ENCODE results near the gene PPP1CA. TPM values are rescaled to one million over a fixed set of nuclear protein-coding genes. Genes with fewer than 3 reads are reported as not detected.

PPP1CA gene
- total RNA-seq, 1 donor from 2014 or later = 217 TPM

- DNase-seq (ENCODE audit: low read depth in 2 of 2) = peak; percentile 96
These were observed 48.2 kb downstream of the PPP1CA start, which contains the start of gene POLD4 for GRCh38 chr11:67353317-67354074. POLD4 (minus strand) TSS chr11:67353546; CDS start chr11:67353399, 147 bp downstream.

- DNase-seq (ENCODE audit: low read depth in 2 of 2) = no peak
These were observed 48.9 kb downstream of the PPP1CA start for GRCh38 chr11:67352546-67353316.

- peak; percentile 62 to 82 for DNase-seq (ENCODE audit: low read depth in 2 of 2)
These were observed 50.2 kb downstream of the PPP1CA start for GRCh38 chr11:67351275-67352005.

- no peak for DNase-seq (ENCODE audit: low read depth in 2 of 2)
These were observed 51.7 kb downstream of the PPP1CA start for GRCh38 chr11:67349928-67350465.

GRCh38 chr11:67349457-67349856, 52.2 kb downstream of the PPP1CA start:
- DNase-seq (ENCODE audit: low read depth in 2 of 2) = no peak

GRCh38 chr11:67349036-67349435, 52.6 kb downstream of the PPP1CA start:
- DNase-seq (ENCODE audit: low read depth in 2 of 2) = no peak

Other genes starting within 250 kb of the PPP1CA start
- gene GRK2, start 135.4 kb downstream of the PPP1CA start, total RNA-seq = 28.8 and 29.6 TPM in 2 replicates
- gene ANKRD13D, start 112.6 kb downstream of the PPP1CA start, total RNA-seq = 17.2 and 30.2 TPM in 2 replicates
- gene SSH3, start 98.3 kb downstream of the PPP1CA start, total RNA-seq = 7.2 and 7.3 TPM in 2 replicates
- 27.7 and 33.5 TPM in 2 replicates for gene POLD4, start 48.3 kb downstream of the PPP1CA start, total RNA-seq
- 1.2 and 1.5 TPM in 2 replicates for gene CLCF1, start 28.3 kb downstream of the PPP1CA start, total RNA-seq
- gene RAD9A, start 9.9 kb downstream of the PPP1CA start, total RNA-seq = 3.0 and 3.5 TPM in 2 replicates
- gene TBC1D10C, start 2.2 kb upstream of the PPP1CA start, total RNA-seq = under 0.01 TPM in 1 of 2 replicates, not detected in the other
- gene CARNS1, start 13.8 kb upstream of the PPP1CA start, total RNA-seq = under 0.01 TPM in 2 replicates
- gene RPS6KB2, start 26.6 kb upstream of the PPP1CA start, total RNA-seq = 21.8 and 23.0 TPM in 2 replicates
- gene PTPRCAP, start 35.8 kb upstream of the PPP1CA start, total RNA-seq = 0.20 TPM in 1 of 2 replicates, not detected in the other
- 91.9 and 111 TPM in 2 replicates for gene CORO1B, start 41.6 kb upstream of the PPP1CA start, total RNA-seq
- not detected in 2 replicates for gene GPR152, start 50.9 kb upstream of the PPP1CA start, total RNA-seq
- 0.60 and 1.3 TPM in 2 replicates for gene CABP4, start 53.5 kb upstream of the PPP1CA start, total RNA-seq
- 14.2 and 16.1 TPM in 2 replicates for gene TMEM134, start 67.4 kb upstream of the PPP1CA start, total RNA-seq
- gene AIP, start 81.2 kb upstream of the PPP1CA start, total RNA-seq = 67.1 and 112 TPM in 2 replicates
- 3.6 and 5.2 TPM in 2 replicates for gene PITPNM1, start 103.5 kb upstream of the PPP1CA start, total RNA-seq
- gene CDK2AP2, start 106.3 kb upstream of the PPP1CA start, total RNA-seq = 13.1 and 19.2 TPM in 2 replicates
- not detected in 2 replicates for gene CABP2, start 121.6 kb upstream of the PPP1CA start, total RNA-seq
- gene GSTP1, start 182.0 kb upstream of the PPP1CA start, total RNA-seq = 638 and 947 TPM in 2 replicates
- gene NDUFV1, start 205.1 kb upstream of the PPP1CA start, total RNA-seq = 143 and 149 TPM in 2 replicates
- gene NUDT8, start 228.1 kb upstream of the PPP1CA start, total RNA-seq = 7.1 and 7.6 TPM in 2 replicates
- not detected in 2 replicates for gene TBX10, start 237.9 kb upstream of the PPP1CA start, total RNA-seq
- gene ACY3, start 248.9 kb upstream of the PPP1CA start, total RNA-seq = not detected in 2 replicates